Measurements from ENCODE around the gene KLHL22. TPM values are rescaled to one million over a fixed set of nuclear protein-coding genes. Genes with fewer than 3 reads are reported as not detected.

The KLHL22 gene
- total RNA-seq, 5 donors from 2014 or later (not counting 1 experiment from before 2014, with no cell fraction given): 42.0 to 57.8 (median 47.1) TPM

- Mint-ChIP-seq H3K4me3 (peak overlapping the region in 2 of 3 donors; percentile 59 to 89), H3K9me3 (no peaks in the 10 kb centered on the region), H3K4me1 (peaks cover 26 to 37% (median 28%) of the 10 kb centered on the region in 3 donors), H3K27ac (peak overlapping the region in 1 of 2 donors; percentile 22), H3K36me3 (no peaks in the 10 kb centered on the region), H3K27me3 (peaks cover 25 to 47% of the 10 kb centered on the region in 2 donors)
- Histone ChIP-seq H3K36me3 (ENCODE audit: control insufficient read depth in 2 of 2, extremely low read depth in 1 of 2, insufficient read depth in 1 of 2, low read length in 1 of 2) (no peaks in the 10 kb centered on the region), H3K9me3 (no peaks in the 10 kb centered on the region), H3K4me3 (ENCODE audit: control insufficient read depth in 1 of 2, extremely low read depth in 1 of 2, low read length in 1 of 2) (no peak overlapping the region), H3K27me3 (replicated peaks in 1 of 2; ENCODE audit: control insufficient read depth in 2 of 2, extremely low read depth in 1 of 2, insufficient read depth in 2 of 2, low read length in 1 of 2) (peaks cover 22 to 88% of the 10 kb centered on the region in 2 experiments), H3K4me1 (ENCODE audit: control insufficient read depth in 1 of 2, extremely low read depth in 1 of 2, insufficient read depth in 2 of 2, low read length in 2 of 2) (peaks cover 17 to 50% of the 10 kb centered on the region in 2 experiments), H3K27ac (ENCODE audit: low read length) (no peak overlapping the region)
- 79% methylated on average over 3 of the region's 3 CpGs for WGBS (ENCODE audit: insufficient coverage)
- ChIA-PET POLR2A (interaction anchor here in 1 of 2 donors (0.6 kb wide), 1 partner anchor 81 kb away, joined by 3 read pairs; no protein-coding TSS in a partner anchor), CTCF (no interaction called here)
- no peak for ATAC-seq (replicated peaks in 1 of 4)
- DNase-seq: no peak
These were observed 63.3 kb downstream of the KLHL22 start for GRCh38 chr22:20432244-20432686.

- Mint-ChIP-seq H3K27ac (peak overlapping the region in 1 of 2 donors; percentile 22), H3K36me3 (no peaks in the 10 kb centered on the region), H3K4me3 (peak overlapping the region; percentile 59 to 89 (median 61)), H3K9me3 (no peaks in the 10 kb centered on the region), H3K4me1 (peaks cover 23 to 35% (median 25%) of the 10 kb centered on the region in 3 donors), H3K27me3 (peaks cover 20 to 46% of the 10 kb centered on the region in 2 donors)
- peaks cover 15 to 44% of the 10 kb centered on the region in 2 experiments for H3K4me1 ChIP-seq (ENCODE audit: control insufficient read depth in 1 of 2, extremely low read depth in 1 of 2, insufficient read depth in 2 of 2, low read length in 2 of 2)
- no peaks in the 10 kb centered on the region for H3K9me3 ChIP-seq
- 18% methylated on average over 36 of the region's 50 CpGs for WGBS (ENCODE audit: insufficient coverage)
- DNase-seq (no peak), ATAC-seq (replicated peaks in 1 of 4) (no peak)
- H3K27ac ChIP-seq (ENCODE audit: low read length): no peak overlapping the region
- ChIA-PET CTCF (no interaction called here), POLR2A (no interaction called here)
- no peaks in the 10 kb centered on the region for H3K36me3 ChIP-seq (ENCODE audit: control insufficient read depth in 2 of 2, extremely low read depth in 1 of 2, insufficient read depth in 1 of 2, low read length in 1 of 2)
- peak overlapping the region in 1 of 2 donors; percentile 80 for H3K4me3 ChIP-seq (ENCODE audit: control insufficient read depth in 1 of 2, extremely low read depth in 1 of 2, low read length in 1 of 2)
- H3K27me3 ChIP-seq (replicated peaks in 1 of 2; ENCODE audit: control insufficient read depth in 2 of 2, extremely low read depth in 1 of 2, insufficient read depth in 2 of 2, low read length in 1 of 2): peaks cover 24 to 88% of the 10 kb centered on the region in 2 experiments
These were observed 63.9 kb downstream of the KLHL22 start for GRCh38 chr22:20431511-20432192.

- WGBS (ENCODE audit: insufficient coverage): 2% methylated on average over 84 of the region's 94 CpGs
- Histone ChIP-seq H3K9me3 (no peaks in the 10 kb centered on the region), H3K27ac (ENCODE audit: low read length) (no peak overlapping the region), H3K4me1 (ENCODE audit: control insufficient read depth in 1 of 2, extremely low read depth in 1 of 2, insufficient read depth in 2 of 2, low read length in 2 of 2) (peaks cover 17 to 44% of the 10 kb centered on the region in 2 experiments), H3K36me3 (ENCODE audit: control insufficient read depth in 2 of 2, extremely low read depth in 1 of 2, insufficient read depth in 1 of 2, low read length in 1 of 2) (no peaks in the 10 kb centered on the region), H3K4me3 (ENCODE audit: control insufficient read depth in 1 of 2, extremely low read depth in 1 of 2, low read length in 1 of 2) (peak overlapping the region; percentile 71 to 80), H3K27me3 (replicated peaks in 1 of 2; ENCODE audit: control insufficient read depth in 2 of 2, extremely low read depth in 1 of 2, insufficient read depth in 2 of 2, low read length in 1 of 2) (peaks cover 25 to 90% of the 10 kb centered on the region in 2 experiments)
- DNase-seq (peak; percentile 18 to 80 (median 53)), ATAC-seq (replicated peaks in 1 of 4) (peak; percentile 56 to 69 (median 66))
- Mint-ChIP-seq H3K4me3 (peak overlapping the region; percentile 75 to 89 (median 81)), H3K36me3 (no peaks in the 10 kb centered on the region), H3K27me3 (peaks cover 20 to 47% of the 10 kb centered on the region in 2 donors), H3K4me1 (peaks cover 22 to 35% (median 24%) of the 10 kb centered on the region in 3 donors), H3K9me3 (no peaks in the 10 kb centered on the region), H3K27ac (no peak overlapping the region)
- ChIA-PET CTCF (no interaction called here), POLR2A (no interaction called here)
These were observed 64.7 kb downstream of the KLHL22 start for GRCh38 chr22:20430720-20431510.

GRCh38 chr22:20430101-20430719, 65.4 kb downstream of the KLHL22 start:
- Histone ChIP-seq H3K4me3 (ENCODE audit: control insufficient read depth in 1 of 2, extremely low read depth in 1 of 2, low read length in 1 of 2) (peak overlapping the region; percentile 71 to 80), H3K4me1 (ENCODE audit: control insufficient read depth in 1 of 2, extremely low read depth in 1 of 2, insufficient read depth in 2 of 2, low read length in 2 of 2) (peaks cover 17 to 46% of the 10 kb centered on the region in 2 experiments), H3K27ac (ENCODE audit: low read length) (no peak overlapping the region), H3K27me3 (replicated peaks in 1 of 2; ENCODE audit: control insufficient read depth in 2 of 2, extremely low read depth in 1 of 2, insufficient read depth in 2 of 2, low read length in 1 of 2) (peaks cover 19 to 83% of the 10 kb centered on the region in 2 experiments), H3K9me3 (no peaks in the 10 kb centered on the region), H3K36me3 (ENCODE audit: control insufficient read depth in 2 of 2, extremely low read depth in 1 of 2, insufficient read depth in 1 of 2, low read length in 1 of 2) (no peaks in the 10 kb centered on the region)
- H3K4me3 Mint-ChIP-seq: peak overlapping the region; percentile 75 to 89 (median 81)
- ChIA-PET POLR2A (no interaction called here), CTCF (no interaction called here)
- peaks cover 13 to 40% of the 10 kb centered on the region in 2 donors for H3K27me3 Mint-ChIP-seq
- H3K9me3 Mint-ChIP-seq: no peaks in the 10 kb centered on the region
- peak; percentile 0 to 27 (median 12) for ATAC-seq (replicated peaks in 1 of 4)
- no peaks in the 10 kb centered on the region for H3K36me3 Mint-ChIP-seq
- 15% methylated on average over 31 of the region's 37 CpGs for WGBS (ENCODE audit: insufficient coverage)
- peak in 3 of 35 experiments; percentile 22 to 50 (median 31) for DNase-seq
- H3K4me1 Mint-ChIP-seq: peaks cover 17 to 30% (median 18%) of the 10 kb centered on the region in 3 donors
- H3K27ac Mint-ChIP-seq: no peak overlapping the region

- ChIA-PET CTCF (interaction anchor here (0.6 to 1.5 kb wide), 5 partner anchors 10 to 656 kb away, joined by 3 to 12 read pairs (median 4); no protein-coding TSS in a partner anchor), POLR2A (interaction anchor here (0.6 to 0.7 kb wide), 5 partner anchors 30 to 1517 kb away, joined by 4 to 7 read pairs (median 5); no protein-coding TSS in a partner anchor)
- Mint-ChIP-seq H3K36me3 (no peaks in the 10 kb centered on the region), H3K27ac (peak overlapping the region in 1 of 2 donors; percentile 44), H3K9me3 (no peaks in the 10 kb centered on the region), H3K4me3 (peak overlapping the region; percentile 75 to 89 (median 81)), H3K4me1 (peaks cover 17 to 32% (median 18%) of the 10 kb centered on the region in 3 donors), H3K27me3 (peaks cover 6 to 35% of the 10 kb centered on the region in 2 donors)
- no peaks in the 10 kb centered on the region for H3K36me3 ChIP-seq (ENCODE audit: control insufficient read depth in 2 of 2, extremely low read depth in 1 of 2, insufficient read depth in 1 of 2, low read length in 1 of 2)
- H3K9me3 ChIP-seq: no peaks in the 10 kb centered on the region
- H3K27ac ChIP-seq (ENCODE audit: low read length): no peak overlapping the region
- peaks cover 17 to 50% of the 10 kb centered on the region in 2 experiments for H3K4me1 ChIP-seq (ENCODE audit: control insufficient read depth in 1 of 2, extremely low read depth in 1 of 2, insufficient read depth in 2 of 2, low read length in 2 of 2)
- peak overlapping the region; percentile 71 to 80 for H3K4me3 ChIP-seq (ENCODE audit: control insufficient read depth in 1 of 2, extremely low read depth in 1 of 2, low read length in 1 of 2)
- peak; percentile 45 to 88 (median 72) for DNase-seq
- H3K27me3 ChIP-seq (replicated peaks in 1 of 2; ENCODE audit: control insufficient read depth in 2 of 2, extremely low read depth in 1 of 2, insufficient read depth in 2 of 2, low read length in 1 of 2): peaks cover 14 to 83% of the 10 kb centered on the region in 2 experiments
- 3% methylated on average over 66 of the region's 75 CpGs for whole genome bisulfite sequencing (ENCODE audit: insufficient coverage)
- peak; percentile 71 to 81 (median 76) for ATAC-seq (replicated peaks in 1 of 4)
These were observed 66.1 kb downstream of the KLHL22 start for GRCh38 chr22:20429254-20430100.
